Smooth muscle cell (in vitro differentiated cells): ENCODE data around the gene BSDC1. TPM values are rescaled to one million over a fixed set of nuclear protein-coding genes. Genes with fewer than 3 reads are reported as not detected.

Source experiments
- DNase-seq: peaks from one replicate; lab custom pipeline; 2025; ENCODE audit not compliant: unreplicated experiment; lab: John Stamatoyannopoulos, UW
- H2AFZ ChIP-seq: fragments of 200-600 bp; sonication (generic); 2 replicates; pipeline ENCODE4 v1.6.0; 2016; ENCODE audit warnings: antibody characterized with exemption, low read depth, mild to moderate bottlenecking
- H3F3A ChIP-seq: fragments of 200-600 bp; sonication (generic); 2 replicates; pipeline ENCODE4 v1.6.0; 2017; ENCODE audit warnings: antibody characterized with exemption, low read depth
- H3K27ac ChIP-seq: fragments of 200-600 bp; sonication (generic); 2 replicates; pipeline ENCODE4 v1.5.1; 2016; ENCODE audit warnings: low read depth, mild to moderate bottlenecking
- H3K27me3 ChIP-seq: fragments of 200-600 bp; sonication (generic); 2 replicates; pipeline ENCODE4 v1.6.1; 2016; ENCODE audit warnings: low read depth, mild to moderate bottlenecking
- H3K36me3 ChIP-seq: fragments of 200-600 bp; sonication (generic); 2 replicates; pipeline ENCODE4 v1.5.1; 2016; ENCODE audit warnings: low read depth
- H3K4me1 ChIP-seq: fragments of 200-600 bp; sonication (generic); 2 replicates; pipeline ENCODE4 v1.5.1; 2016; ENCODE audit warnings: low read depth
- H3K4me2 ChIP-seq: fragments of 200-600 bp; sonication (generic); 2 replicates; pipeline ENCODE4 v1.6.0; 2016; ENCODE audit warnings: mild to moderate bottlenecking
- H3K4me3 ChIP-seq: fragments of 200-600 bp; sonication (generic); 2 replicates; pipeline ENCODE4 v1.5.1; 2016; ENCODE audit warnings: mild to moderate bottlenecking
- H3K79me2 ChIP-seq: fragments of 200-600 bp; sonication (generic); 2 replicates; pipeline ENCODE4 v1.6.0; 2016; ENCODE audit warnings: low read depth, mild to moderate bottlenecking
- H3K9ac ChIP-seq: fragments of 200-600 bp; sonication (generic); 2 replicates; pipeline ENCODE4 v1.6.0; 2016; ENCODE audit warnings: low read depth
- H3K9me3 ChIP-seq: fragments of 200-600 bp; sonication (generic); replicated peaks from 2 replicates; pipeline ENCODE4 v1.5.1; 2016; ENCODE audit warnings: low read depth
- H4K20me1 ChIP-seq: fragments of 200-600 bp; sonication (generic); 2 replicates; pipeline ENCODE4 v1.6.0; 2016; ENCODE audit warnings: low read depth
- WGBS: methylation state at CpG from one replicate; pipeline ENCODE4 v1.1.7; 2016; ENCODE audit warnings: low lambda C conversion rate; 5-methylcytosine and 5-hydroxymethylcytosine counted together
- polyA plus RNA-seq: library from polyadenylated mRNA; unstranded; fragments of >200 nt; fragmentation: Nextera tagmentation; extraction: Ambion mirVana; gene quantifications from 2 replicates; pipeline ENCODE4 v1.2.1, GENCODE V29; 2016
- total RNA-seq: library from RNA; depleted of rRNA; stranded (reverse); fragments of >200 nt; gene quantifications from 2 replicates; pipeline ENCODE4 v1.2.3, GENCODE V29; 2014
- TF ChIP-seq, protein P1 (sequence below): fragments of 200-600 bp; sonication (generic); IDR thresholded peaks from 2 replicates; pipeline ENCODE4 v1.5.1; 2017; ENCODE audit warnings: borderline replicate concordance, mild to moderate bottlenecking, antibody characterized with exemption; ENCODE audit not compliant: insufficient read depth, poor library complexity, severe bottlenecking

Gene BSDC1
- total and polyA plus RNA-seq, 2 experiments from 2014 or later, result 45.4 to 57.3 TPM

DNA sequence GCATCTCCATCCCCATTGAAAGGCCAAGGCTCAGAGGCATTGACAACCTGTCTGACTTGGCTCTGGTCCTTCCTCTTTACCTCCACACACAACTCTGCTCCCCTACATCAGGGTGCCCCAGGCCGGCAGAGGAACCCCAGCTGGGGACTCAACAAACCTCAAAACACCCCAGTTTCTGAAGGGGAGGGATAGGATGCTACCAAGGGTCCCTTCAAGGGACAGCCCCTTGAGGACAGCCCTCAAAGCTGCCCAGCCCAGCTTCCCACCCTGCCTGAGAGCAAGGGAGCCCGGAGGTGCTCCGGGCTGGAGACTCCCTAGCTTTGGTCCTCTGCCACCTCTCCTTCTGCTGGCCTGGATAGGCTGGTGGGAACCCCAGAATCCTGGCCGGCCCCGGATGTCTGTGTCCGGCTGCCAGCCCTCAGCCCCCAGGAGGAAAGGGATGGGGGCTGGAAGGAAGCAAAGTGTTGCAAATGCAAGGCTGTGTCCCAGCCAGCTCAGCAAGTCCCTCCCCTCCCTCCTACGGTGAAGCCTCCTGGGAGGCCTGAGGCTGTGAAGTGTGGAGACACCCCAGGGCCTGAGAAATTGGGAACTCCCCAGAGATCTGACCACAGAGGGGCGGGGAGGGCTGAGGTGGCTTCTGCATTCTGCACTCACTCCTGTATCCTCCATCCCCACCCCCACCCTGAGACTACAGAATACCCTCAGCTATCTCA, 57.1 kb downstream of the BSDC1 start:
- no peak overlapping the region for H3K27ac ChIP-seq
- no peaks in the 10 kb centered on the region for H3K27me3 ChIP-seq
- H4K20me1 ChIP-seq, result peaks cover 33% of the 10 kb centered on the region
- no peak overlapping the region for H3K4me3 ChIP-seq
- DNase-seq, result no peak
- TF ChIP-seq, protein P1, sequence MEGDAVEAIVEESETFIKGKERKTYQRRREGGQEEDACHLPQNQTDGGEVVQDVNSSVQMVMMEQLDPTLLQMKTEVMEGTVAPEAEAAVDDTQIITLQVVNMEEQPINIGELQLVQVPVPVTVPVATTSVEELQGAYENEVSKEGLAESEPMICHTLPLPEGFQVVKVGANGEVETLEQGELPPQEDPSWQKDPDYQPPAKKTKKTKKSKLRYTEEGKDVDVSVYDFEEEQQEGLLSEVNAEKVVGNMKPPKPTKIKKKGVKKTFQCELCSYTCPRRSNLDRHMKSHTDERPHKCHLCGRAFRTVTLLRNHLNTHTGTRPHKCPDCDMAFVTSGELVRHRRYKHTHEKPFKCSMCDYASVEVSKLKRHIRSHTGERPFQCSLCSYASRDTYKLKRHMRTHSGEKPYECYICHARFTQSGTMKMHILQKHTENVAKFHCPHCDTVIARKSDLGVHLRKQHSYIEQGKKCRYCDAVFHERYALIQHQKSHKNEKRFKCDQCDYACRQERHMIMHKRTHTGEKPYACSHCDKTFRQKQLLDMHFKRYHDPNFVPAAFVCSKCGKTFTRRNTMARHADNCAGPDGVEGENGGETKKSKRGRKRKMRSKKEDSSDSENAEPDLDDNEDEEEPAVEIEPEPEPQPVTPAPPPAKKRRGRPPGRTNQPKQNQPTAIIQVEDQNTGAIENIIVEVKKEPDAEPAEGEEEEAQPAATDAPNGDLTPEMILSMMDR, result no peak
- peaks cover 46% of the 10 kb centered on the region for H3K4me1 ChIP-seq
- 54% methylated on average over 6 of the region's 8 CpGs for WGBS
- peaks cover 16% of the 10 kb centered on the region for H3F3A ChIP-seq
- peak overlapping the region; percentile 99 for H3K4me2 ChIP-seq
- H3K9ac ChIP-seq, result no peak overlapping the region
- H3K79me2 ChIP-seq, result peaks cover 24% of the 10 kb centered on the region
- H2AFZ ChIP-seq, result no peak overlapping the region
- H3K36me3 ChIP-seq, result no peaks in the 10 kb centered on the region
- no peaks in the 10 kb centered on the region for H3K9me3 ChIP-seq

DNA sequence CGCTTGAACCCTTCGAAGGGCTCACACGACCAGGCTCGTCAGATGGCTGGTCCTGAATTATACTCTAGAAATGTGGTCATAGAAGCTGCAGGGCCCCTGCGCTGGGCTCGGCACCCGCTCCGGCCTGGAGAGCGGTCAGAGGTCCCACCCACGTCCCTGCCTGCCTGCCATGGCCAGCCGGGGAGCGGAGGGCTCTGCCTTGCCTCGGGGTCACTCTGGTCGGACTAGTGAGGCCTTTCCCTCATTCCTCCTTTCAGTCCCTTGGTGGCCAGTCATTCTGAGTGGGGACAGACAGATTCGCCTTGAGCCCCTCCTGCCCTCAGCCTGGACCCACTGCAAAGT, 57.7 kb downstream of the BSDC1 start:
- Histone ChIP-seq H3K79me2 (peaks cover 24% of the 10 kb centered on the region), H2AFZ (no peak overlapping the region), H3K27ac (no peak overlapping the region), H3K27me3 (no peaks in the 10 kb centered on the region), H4K20me1 (peaks cover 39% of the 10 kb centered on the region), H3K9me3 (no peaks in the 10 kb centered on the region), H3K4me2 (peak overlapping the region; percentile 99), H3F3A (peaks cover 16% of the 10 kb centered on the region), H3K4me1 (peaks cover 46% of the 10 kb centered on the region), H3K9ac (no peak overlapping the region), H3K36me3 (no peaks in the 10 kb centered on the region), H3K4me3 (peak overlapping the region; percentile 99)
- WGBS, result 20% methylated on average over 15 of the region's 15 CpGs
- no peak for DNase-seq
- TF ChIP-seq, protein P1, result no peak

DNA sequence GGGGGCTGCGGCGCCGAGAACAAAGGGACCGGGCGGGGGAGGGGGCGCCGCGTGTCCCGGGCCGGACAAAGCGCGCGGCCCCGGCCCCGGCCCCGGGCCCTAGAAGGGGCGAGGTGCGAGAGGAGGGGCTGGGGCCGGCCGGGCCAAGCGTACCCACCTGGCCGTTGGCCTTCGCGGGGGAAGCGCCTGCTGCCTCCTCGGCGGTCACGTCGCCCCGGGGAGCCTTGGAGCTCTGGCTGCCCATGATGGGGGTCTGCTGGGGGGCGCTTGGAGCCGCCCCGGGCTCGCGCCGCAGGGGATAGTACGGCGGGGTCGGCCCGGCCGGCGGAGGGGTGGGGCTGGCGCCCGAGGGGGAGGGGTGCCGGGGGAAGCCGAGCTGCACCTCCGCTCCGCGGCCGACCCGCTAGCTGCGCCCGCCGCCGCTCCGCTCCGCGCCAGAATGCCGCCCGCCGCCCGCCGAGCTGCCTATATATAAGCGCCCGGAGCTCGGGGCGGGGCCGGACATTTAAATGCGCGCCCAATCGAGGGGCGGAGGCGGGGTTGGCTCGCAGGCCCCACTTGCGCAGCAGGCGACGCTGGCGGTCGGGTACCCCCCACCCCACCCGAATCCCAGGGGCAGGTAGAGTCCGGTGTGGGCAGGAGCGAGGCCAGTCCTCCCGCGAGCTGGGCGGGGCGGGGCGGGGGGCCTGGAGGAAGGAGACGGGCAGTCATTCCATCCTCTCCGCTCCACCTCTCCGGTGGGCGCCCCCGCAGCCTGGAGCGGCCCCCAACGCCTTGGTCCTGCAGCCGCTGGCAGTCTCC, 58.3 kb downstream of the BSDC1 start, which contains the start of gene MARCKSL1:
Gene MARCKSL1 (minus strand): TSS at position 444 of the 801 bp plus-strand sequence. CDS start 200 bp downstream, at position 244.
- Histone ChIP-seq H4K20me1 (peaks cover 44% of the 10 kb centered on the region), H3K36me3 (no peaks in the 10 kb centered on the region), H3K9me3 (no peaks in the 10 kb centered on the region), H3K9ac (peak within 1 kb of the TSS; percentile 95), H3F3A (peaks cover 22% of the 10 kb centered on the region), H3K79me2 (peaks cover 24% of the 10 kb centered on the region), H3K4me1 (peaks cover 46% of the 10 kb centered on the region), H3K27ac (peak within 1 kb of the TSS; percentile 64), H3K4me2 (peak within 1 kb of the TSS; percentile 99), H2AFZ (no peak within 1 kb of the TSS), H3K4me3 (peak within 1 kb of the TSS; percentile 99), H3K27me3 (no peaks in the 10 kb centered on the region)
- TF ChIP-seq, protein P1, result no peak
- WGBS, result 0% methylated on average over 10 of the region's 95 CpGs
- peak; percentile 65 for DNase-seq
